HUES6 (cell line): ENCODE measurements around the gene SEMA6B.

Experiments
- H3K27ac ChIP-seq: 2 replicates; pipeline ENCODE4 v1.7.0; 2013; ENCODE audit warnings: low read depth, mild to moderate bottlenecking, low read length, inconsistent platforms
- H3K27me3 ChIP-seq: 2 replicates; pipeline ENCODE4 v1.6.1; 2013; ENCODE audit warnings: low read length; ENCODE audit not compliant: control insufficient read depth, insufficient read depth
- H3K36me3 ChIP-seq: 2 replicates; pipeline ENCODE4 v1.6.1; 2013; ENCODE audit warnings: low read length; ENCODE audit not compliant: control insufficient read depth, insufficient read depth
- H3K4me1 ChIP-seq: 2 replicates; pipeline ENCODE4 v1.6.1; 2013; ENCODE audit warnings: low read length; ENCODE audit not compliant: control insufficient read depth, insufficient read depth
- H3K4me3 ChIP-seq: 2 replicates; pipeline ENCODE4 v1.5.1; 2013; ENCODE audit warnings: low read depth, low read length
- H3K9ac ChIP-seq: one replicate; pipeline ENCODE4 v1.6.1; 2013; ENCODE audit warnings: mild to moderate bottlenecking, low read length
- H3K9me3 ChIP-seq: 2 replicates; pipeline ENCODE4 v1.6.1; 2013; ENCODE audit warnings: low read depth, low read length; ENCODE audit not compliant: control insufficient read depth, insufficient read depth

Gene SEMA6B

DNA sequence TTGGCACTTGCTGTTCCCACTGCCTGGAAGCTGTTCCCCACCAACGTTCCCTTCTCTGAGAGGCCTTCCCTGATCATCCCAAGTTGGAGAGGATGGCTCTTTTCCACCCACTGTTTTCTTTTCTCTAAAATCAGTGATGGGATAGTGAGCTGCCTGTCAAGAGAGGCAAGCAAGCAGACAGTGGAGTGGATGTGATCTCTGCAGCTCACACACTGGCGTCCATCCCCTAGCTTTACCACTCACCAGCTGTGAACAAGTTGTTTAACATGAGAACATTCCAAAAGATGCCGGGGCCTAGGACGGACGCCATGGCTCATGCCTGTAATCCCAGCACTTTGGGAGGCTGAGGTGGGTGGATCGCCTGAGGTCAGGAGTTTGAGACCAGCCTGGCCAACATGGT, 28.0 kb upstream of the SEMA6B start:
- H3K4me1 ChIP-seq: peaks cover 26% of the 10 kb centered on the region
- no peak overlapping the region for H3K4me3 ChIP-seq
- H3K9me3 ChIP-seq: no peaks in the 10 kb centered on the region
- H3K9ac ChIP-seq: no peak overlapping the region
- peaks cover 11% of the 10 kb centered on the region for H3K27me3 ChIP-seq
- H3K36me3 ChIP-seq: no peaks in the 10 kb centered on the region
- no peak overlapping the region for H3K27ac ChIP-seq

DNA sequence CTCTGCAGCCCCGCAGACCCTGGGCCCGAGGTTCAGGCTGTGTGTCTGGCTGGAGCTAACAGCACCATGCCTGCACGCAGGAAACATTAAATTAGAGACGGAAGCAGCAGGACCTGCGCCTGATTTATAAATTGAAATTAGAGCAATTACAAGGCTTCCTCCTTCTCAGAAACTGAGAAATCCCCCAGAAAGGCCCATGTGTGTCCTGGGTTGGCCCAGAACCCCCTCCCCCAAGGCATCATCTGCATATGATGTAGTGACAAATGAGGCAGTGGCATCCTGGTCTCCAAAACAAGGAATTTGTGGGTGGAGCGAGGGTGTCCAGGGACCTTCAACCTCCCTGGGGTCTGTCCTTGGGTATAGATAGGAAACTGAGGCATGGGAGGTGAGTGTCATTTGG, 27.2 kb upstream of the SEMA6B start:
- H3K27me3 ChIP-seq: peaks cover 19% of the 10 kb centered on the region
- H3K27ac ChIP-seq: no peak overlapping the region
- peaks cover 31% of the 10 kb centered on the region for H3K4me1 ChIP-seq
- H3K9me3 ChIP-seq: no peaks in the 10 kb centered on the region
- H3K36me3 ChIP-seq: no peaks in the 10 kb centered on the region
- no peak overlapping the region for H3K9ac ChIP-seq
- no peak overlapping the region for H3K4me3 ChIP-seq

DNA sequence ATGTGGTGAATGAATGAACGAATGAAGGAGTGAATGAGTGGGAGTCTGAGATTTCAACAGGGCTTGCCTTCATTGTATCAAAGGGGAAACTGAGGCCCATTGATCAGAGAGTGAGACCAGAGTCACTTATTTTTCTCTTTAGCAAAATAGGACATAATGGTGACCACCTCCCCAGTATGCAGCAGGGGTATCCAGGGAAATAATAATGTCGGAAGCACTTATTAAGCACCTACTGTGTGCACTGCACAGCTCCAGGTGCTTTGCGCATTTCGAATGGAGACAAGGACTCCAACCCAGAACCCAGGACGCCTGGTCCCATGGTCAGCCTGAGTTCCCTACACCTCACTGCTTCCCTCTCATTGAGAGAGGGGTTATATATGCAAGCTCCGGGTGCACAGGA, 26.8 kb upstream of the SEMA6B start:
- peaks cover 28% of the 10 kb centered on the region for H3K4me1 ChIP-seq
- no peaks in the 10 kb centered on the region for H3K36me3 ChIP-seq

DNA sequence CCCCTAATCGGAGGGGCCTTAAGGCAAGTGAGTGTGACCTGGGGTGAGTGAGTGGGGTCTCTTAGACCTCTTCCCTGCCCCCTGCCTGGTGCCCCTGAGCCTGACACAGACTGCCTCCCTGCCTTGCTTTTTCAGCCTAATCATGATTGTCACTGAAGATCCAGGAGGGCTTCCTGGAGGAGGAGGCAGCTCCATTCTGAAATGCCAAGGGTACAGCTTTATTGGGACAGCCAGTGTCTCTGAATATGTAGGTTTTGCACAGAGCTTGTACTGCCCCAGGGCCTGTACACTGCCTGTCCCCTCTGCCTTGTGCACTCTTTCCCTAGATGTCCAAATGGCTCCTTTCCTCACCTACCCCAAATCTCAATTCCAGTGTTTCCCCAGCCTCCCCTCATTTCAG, 26.1 kb upstream of the SEMA6B start:
- no peak overlapping the region for H3K27ac ChIP-seq
- no peaks in the 10 kb centered on the region for H3K36me3 ChIP-seq
- no peak overlapping the region for H3K4me3 ChIP-seq
- H3K9me3 ChIP-seq: no peaks in the 10 kb centered on the region
- no peak overlapping the region for H3K9ac ChIP-seq
- peaks cover 19% of the 10 kb centered on the region for H3K27me3 ChIP-seq
- peaks cover 28% of the 10 kb centered on the region for H3K4me1 ChIP-seq

More for the DNA sequence above, 26.8 kb upstream of the SEMA6B start:
- no peaks in the 10 kb centered on the region for H3K9me3 ChIP-seq
- no peak overlapping the region for H3K27ac ChIP-seq
- H3K4me3 ChIP-seq: no peak overlapping the region
- H3K9ac ChIP-seq: no peak overlapping the region
- peaks cover 19% of the 10 kb centered on the region for H3K27me3 ChIP-seq

DNA sequence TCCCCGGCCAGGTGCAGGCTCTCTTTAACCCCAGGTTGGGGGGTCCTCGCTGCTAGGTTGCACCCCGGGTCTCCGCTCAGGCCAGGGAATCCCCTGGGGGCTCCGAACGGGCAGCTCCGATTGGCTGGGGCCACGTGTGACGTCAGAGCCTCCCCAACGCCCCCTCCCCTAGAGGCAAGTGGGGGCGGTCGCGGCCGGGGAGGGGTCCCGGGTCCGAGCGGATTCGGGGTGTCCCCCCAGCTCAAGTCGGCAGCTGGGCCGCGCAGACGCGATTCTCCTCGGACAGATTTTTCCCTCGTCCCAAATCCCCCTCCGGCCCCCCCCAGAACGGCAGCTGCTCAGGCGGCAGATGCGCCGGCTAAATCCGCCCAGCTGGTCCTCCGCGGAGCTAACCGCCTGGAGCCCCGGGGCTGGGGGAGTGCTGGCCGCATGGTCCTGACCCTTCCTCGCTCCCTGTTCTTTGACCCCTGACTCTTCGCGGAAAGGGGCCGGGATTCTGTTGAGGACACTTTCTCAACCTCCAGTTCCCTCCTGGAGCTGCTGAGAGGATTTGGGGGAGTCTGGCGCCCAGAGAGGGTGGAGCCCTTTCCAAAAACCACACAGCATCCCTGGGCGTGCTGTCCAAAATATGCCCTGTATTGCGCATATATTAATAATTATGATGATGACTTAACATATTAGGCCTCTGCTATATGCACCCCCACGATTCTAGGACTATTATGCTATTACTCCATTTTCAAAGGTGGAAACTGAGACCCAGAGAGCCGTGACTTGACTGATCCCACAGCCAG, 25.4 kb upstream of the SEMA6B start:
- peaks cover 26% of the 10 kb centered on the region for H3K27me3 ChIP-seq
- H3K9me3 ChIP-seq: no peaks in the 10 kb centered on the region
- peak overlapping the region; percentile 24 for H3K9ac ChIP-seq
- peaks cover 31% of the 10 kb centered on the region for H3K4me1 ChIP-seq
- no peaks in the 10 kb centered on the region for H3K36me3 ChIP-seq
- H3K4me3 ChIP-seq: peak overlapping the region; percentile 88
- H3K27ac ChIP-seq: no peak overlapping the region

DNA sequence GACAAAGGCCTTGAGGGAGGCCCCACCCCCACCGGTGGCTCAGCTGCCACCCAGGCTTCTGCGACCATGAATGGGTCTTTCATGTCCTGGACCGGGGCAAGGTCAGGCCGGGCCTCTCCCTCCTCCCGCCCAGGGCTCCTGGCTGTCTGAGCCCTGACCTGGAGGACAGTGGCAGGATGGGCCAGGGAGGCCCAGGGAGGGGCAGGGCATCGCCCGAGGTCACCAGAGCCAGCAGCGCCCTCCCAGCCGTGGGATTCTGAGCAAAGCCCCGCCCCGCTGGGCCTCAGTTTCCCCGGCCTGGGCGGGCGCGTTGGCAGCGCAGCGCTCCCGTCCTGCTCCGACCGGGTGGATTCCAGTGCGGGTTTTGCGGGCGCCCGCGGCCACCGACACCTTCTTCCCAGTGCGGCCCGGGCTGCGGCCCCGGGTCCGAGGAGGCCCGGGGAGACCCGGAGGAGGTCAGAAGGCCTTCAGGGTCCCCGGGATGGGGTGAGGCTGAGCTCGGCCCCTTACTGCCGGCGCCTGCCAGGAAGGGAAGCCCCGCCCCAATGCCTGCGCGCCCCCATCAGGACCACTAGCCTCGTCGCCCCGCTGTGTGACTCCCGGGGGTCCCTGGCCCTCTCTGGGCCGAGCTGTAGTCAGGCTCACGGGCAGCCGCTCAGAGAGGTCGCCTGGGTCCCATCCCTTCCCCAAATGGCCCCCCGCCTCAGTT, 24.6 kb upstream of the SEMA6B start:
- no peak overlapping the region for H3K27ac ChIP-seq
- peaks cover 31% of the 10 kb centered on the region for H3K4me1 ChIP-seq
- no peaks in the 10 kb centered on the region for H3K9me3 ChIP-seq
- H3K27me3 ChIP-seq: peaks cover 34% of the 10 kb centered on the region
- peak overlapping the region; percentile 88 for H3K4me3 ChIP-seq
- H3K36me3 ChIP-seq: no peaks in the 10 kb centered on the region
- peak overlapping the region; percentile 24 for H3K9ac ChIP-seq

DNA sequence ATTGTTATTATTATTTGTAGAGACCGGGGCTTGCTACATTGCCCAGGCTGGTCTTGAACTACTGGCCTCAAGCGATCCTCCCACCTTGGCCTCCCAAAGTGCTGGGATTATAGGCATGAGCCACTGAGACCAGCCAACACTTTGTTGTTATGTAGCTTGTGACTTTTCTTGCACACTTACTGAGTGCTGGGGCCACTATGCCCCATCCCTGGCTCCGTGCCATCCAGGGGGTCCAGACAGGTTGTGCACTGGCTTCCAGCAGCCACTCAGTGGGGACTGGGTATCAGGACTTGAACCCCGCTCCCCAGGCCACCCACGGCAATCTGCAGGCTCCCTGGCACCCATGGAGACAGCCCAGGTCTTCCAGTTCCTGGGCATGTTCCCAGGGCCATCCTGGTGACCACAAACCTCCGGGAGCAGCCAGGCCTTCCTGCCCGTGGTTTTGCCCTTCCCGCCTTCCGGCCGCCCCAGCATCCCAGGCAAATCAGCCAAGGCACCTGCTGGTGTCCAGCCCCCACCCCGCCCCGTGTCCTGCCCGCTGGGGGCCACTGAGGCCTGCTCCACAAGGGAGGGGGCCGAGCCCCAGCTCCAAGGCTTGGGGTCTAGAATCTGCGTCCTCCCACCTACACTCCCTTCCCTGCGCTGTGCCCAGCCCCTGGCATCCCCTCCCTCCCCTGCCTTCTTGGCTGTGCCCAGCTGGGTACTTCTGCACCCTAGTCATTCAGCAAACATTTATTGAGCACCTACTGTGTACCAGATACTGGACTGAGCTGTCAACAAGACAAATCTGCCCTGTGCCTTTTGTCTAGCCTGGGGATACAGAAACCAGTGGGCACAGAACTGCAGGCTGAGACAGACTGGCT, 23.7 kb upstream of the SEMA6B start:
- no peak overlapping the region for H3K4me3 ChIP-seq
- no peaks in the 10 kb centered on the region for H3K36me3 ChIP-seq
- H3K9ac ChIP-seq: no peak overlapping the region
- no peak overlapping the region for H3K27ac ChIP-seq
- H3K27me3 ChIP-seq: peaks cover 36% of the 10 kb centered on the region
- peaks cover 28% of the 10 kb centered on the region for H3K4me1 ChIP-seq
- H3K9me3 ChIP-seq: no peaks in the 10 kb centered on the region

DNA sequence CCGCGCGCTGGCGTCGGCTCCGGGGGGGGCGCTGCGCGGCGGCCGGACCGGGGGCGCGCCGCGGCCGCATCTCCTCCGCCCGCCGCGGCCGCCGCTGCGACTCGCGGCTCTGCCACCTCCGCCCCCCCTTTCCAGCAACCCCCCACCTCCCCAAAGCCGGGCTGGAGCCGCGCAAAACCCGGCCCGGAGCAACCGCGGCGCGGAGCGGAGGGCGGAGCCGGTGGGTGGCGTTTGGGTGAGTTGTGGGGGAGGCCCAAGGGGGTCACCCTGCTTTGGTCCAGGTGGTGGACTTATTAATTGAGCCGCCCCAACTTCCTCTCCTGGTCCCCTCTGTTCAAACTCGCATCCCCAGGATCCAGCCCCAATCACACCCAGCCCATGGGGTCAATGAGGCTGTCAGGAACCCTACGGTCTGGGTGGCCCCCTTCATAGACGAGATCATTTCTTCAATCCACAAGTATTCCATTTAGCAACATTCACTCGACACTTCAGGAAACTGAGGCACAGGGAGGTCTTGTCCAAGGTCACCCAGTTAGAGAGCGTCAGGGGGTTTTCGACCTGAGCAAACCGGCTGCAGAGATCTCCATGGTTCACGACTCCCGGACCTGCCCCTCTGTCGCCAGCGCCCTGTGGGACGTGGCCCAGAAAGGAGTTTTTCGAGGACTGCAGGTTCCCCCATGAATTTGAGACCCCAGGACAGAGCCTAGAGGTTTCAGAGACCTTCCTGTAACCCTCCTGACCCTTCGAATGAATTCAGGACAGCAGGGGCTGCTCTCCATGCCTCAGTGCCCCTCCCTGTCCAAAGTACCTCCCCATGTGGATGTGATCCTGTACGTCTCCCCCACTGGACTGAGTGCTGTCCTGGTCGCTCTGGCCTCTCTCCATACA, 22.4 kb upstream of the SEMA6B start:
- Histone ChIP-seq H3K27ac (no peak overlapping the region), H3K9me3 (no peaks in the 10 kb centered on the region), H3K36me3 (no peaks in the 10 kb centered on the region), H3K4me1 (peaks cover 30% of the 10 kb centered on the region), H3K9ac (no peak overlapping the region), H3K27me3 (peaks cover 36% of the 10 kb centered on the region), H3K4me3 (peak overlapping the region; percentile 10; the same call in 1 of the 2 replicates)

DNA sequence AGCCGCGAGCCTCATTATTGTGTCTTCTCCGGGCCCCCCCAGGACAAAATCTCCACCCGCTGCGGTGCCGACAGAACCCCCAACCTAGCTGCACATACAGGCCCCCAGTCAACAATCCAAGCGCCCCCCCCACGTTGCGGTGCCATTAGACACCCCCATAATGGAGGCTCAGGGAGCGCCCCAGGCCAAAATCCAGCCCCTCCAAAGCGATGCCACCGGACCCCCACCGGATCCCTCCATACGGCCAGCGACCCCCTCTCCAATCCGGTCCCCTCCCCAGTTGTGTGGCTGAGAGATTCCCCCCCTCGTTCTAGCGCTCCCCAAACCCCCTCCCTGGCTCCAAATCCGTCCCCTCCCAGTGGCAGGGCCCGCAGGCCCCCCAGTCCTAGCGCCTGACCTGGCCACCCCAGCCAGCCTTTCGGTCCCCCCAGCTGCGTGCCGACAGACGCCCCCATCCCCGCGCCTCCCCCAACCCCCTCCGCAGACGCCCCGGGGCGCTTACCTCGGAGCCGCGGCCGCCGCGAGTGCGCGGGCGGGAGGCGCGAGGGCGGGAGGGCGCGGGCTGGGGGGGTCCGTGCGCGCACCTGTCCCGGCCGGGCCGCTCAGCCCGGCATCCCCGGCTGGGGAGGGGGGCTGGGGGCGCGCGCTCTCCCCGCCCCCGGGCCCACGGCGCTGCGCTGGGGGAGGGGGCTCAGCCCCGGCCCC, 21.6 kb upstream of the SEMA6B start:
- H3K36me3 ChIP-seq: no peaks in the 10 kb centered on the region
- peaks cover 36% of the 10 kb centered on the region for H3K27me3 ChIP-seq
- peaks cover 23% of the 10 kb centered on the region for H3K4me1 ChIP-seq
- no peak overlapping the region for H3K9ac ChIP-seq
- H3K9me3 ChIP-seq: no peaks in the 10 kb centered on the region
- H3K4me3 ChIP-seq: peak overlapping the region; percentile 68
- H3K27ac ChIP-seq: no peak overlapping the region
